ENCODE results near the gene ARHGEF2. TPM values are rescaled to one million over a fixed set of nuclear protein-coding genes. Genes with fewer than 3 reads are reported as not detected.

Gene ARHGEF2
- total and polyA plus RNA-seq, 9 of the 15 experiments (the other 6 are each of a cell fraction or from before 2014, with no cell fraction given): 7.1 to 162 (median 62.2) TPM

DNA sequence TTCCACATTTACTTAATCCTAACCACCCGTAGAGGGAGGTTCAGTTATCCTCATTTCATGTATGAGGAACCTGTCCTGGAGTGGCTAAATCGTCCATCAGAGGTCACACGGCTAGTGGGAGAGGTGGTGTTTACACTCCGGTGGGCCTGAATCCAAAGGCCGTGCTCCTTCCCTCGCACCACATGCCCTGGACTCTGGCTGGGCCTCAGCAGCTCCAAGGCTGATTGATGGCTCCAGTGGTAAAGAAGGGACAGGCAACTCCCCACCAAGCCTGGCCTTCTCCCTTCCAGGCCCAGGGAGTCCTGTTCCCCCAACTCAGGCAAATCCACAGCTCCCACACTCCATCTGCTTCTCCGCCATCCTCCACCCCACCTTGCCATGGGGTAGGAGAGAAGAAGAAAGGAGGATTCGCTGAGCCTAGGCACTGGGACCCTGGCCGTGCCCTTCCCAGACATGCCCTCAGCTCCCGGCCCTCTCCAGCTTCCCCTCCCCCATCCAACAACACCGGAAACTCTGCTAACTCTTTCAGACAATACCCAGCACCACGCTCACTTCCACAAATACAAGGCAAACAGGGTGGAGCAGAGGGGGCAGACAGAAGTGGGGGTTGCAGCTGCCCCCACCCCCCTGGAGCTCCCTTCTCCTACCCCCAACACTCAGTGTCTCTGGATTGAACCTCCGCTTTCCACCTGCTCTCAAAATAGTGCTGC, 10.9 kb downstream of the ARHGEF2 start:
- Histone ChIP-seq H3K4me2 (ENCODE audit: insufficient read depth, low read length) (no peak overlapping the region), H3K9ac (ENCODE audit: insufficient read depth in 1 of 2, low read depth in 2 of 2, low read length in 2 of 2) (peak overlapping the region in 1 of 2 experiments; percentile 17; a peak in 1 of 4 replicates), H4K20me1 (replicated peaks; ENCODE audit: control insufficient read depth, insufficient read depth, low read length) (peaks cover 11% of the 10 kb centered on the region; the same call in 1 of the 2 replicates), H3K4me1 (replicated peaks in 1 of 2; ENCODE audit: control insufficient read depth in 2 of 2, insufficient read depth in 2 of 2, low read length in 2 of 2) (peaks cover 31 to 49% of the 10 kb centered on the region in 2 experiments), H3K27ac (ENCODE audit: extremely low read depth, low read depth, low read length) (no peak overlapping the region), H3K9me3 (replicated peaks; ENCODE audit: control insufficient read depth, insufficient read depth, low read depth, low read length) (no peaks in the 10 kb centered on the region), H3K36me3 (ENCODE audit: control insufficient read depth, insufficient read depth, low read length) (peaks cover 79% of the 10 kb centered on the region; the same call in 2 of the 3 replicates), H3K4me3 (no peak overlapping the region), H3K9me1 (ENCODE audit: control insufficient read depth, insufficient read depth, low read length) (peaks cover 5% of the 10 kb centered on the region), H2AFZ (ENCODE audit: low read depth, low read length) (no peak overlapping the region), H3K79me2 (ENCODE audit: control insufficient read depth, insufficient read depth, low read length) (peaks cover 55% of the 10 kb centered on the region), H3K27me3 (ENCODE audit: control insufficient read depth in 2 of 2, insufficient read depth in 2 of 2, low read length in 2 of 2) (no peaks in the 10 kb centered on the region)
- no TSS peak for BruUV-seq (replicated peaks)
- in situ Hi-C loops (cut with MboI) (no loop called here), intact Hi-C loops (cut with micrococcal nuclease) (no loop called here)
- WGBS (ENCODE audit: insufficient coverage, low coverage, missing lambda C conversion rate): 88% methylated on average over 11 of the region's 13 CpGs
- TF ChIP-seq RBFOX2 (IDR thresholded peaks at IDR 0.05; ENCODE audit: low read depth, low read length): peak; percentile 46
- TF ChIP-seq ETV1 (tag; conservative IDR thresholded peaks at IDR 0.05; ENCODE audit: low read depth): no peak
- TF ChIP-seq POLR2G (IDR thresholded peaks at IDR 0.05; ENCODE audit: low read depth, low read length): peak; percentile 41; the same call in 1 of the 2 replicates
- TF ChIP-seq CBX5 (IDR thresholded peaks at IDR 0.05; ENCODE audit: borderline replicate concordance, low read depth): no peak
- POLR2A ChIA-PET: interaction anchor here (0.5 to 6.0 kb wide), 10 partner anchors 8 to 1230 kb away, joined by 3 to 41 read pairs (median 4); partner anchors contain the start of gene ARHGEF2
- DNase-seq (ENCODE audit: extremely low read depth in 1 of 4, low spot score in 3 of 4) (no peak), FAIRE-seq (no peak), ATAC-seq (no peak)
- CTCF ChIA-PET (ENCODE audit: low intra/inter-chr PET ratio): no interaction called here

DNA sequence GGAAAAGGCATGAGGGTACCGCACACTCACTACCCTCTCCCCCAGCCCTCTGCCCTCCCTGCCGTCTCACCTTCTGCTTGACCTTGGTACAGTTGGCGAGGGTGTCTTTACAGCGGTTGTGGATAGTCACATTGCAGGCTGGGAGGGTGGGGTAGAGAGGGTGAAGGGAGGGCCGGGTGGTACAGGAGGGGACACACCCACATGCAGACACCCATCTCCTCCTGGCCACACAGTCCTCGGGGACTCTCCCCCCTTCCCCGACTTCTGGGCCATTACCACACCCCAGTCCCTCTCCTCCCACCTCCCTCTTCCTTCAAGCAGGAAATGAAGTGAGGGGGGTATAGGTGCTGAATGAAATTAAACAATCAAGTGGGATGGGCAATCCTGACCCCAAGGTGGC, 11.6 kb downstream of the ARHGEF2 start:
- Histone ChIP-seq H3K79me2 (ENCODE audit: control insufficient read depth, insufficient read depth, low read length) (peaks cover 54% of the 10 kb centered on the region), H3K4me1 (replicated peaks in 1 of 2; ENCODE audit: control insufficient read depth in 2 of 2, insufficient read depth in 2 of 2, low read length in 2 of 2) (peaks cover 24 to 46% of the 10 kb centered on the region in 2 experiments), H3K36me3 (ENCODE audit: control insufficient read depth, insufficient read depth, low read length) (peaks cover 79% of the 10 kb centered on the region; the same call in 2 of the 3 replicates), H3K9me3 (replicated peaks; ENCODE audit: control insufficient read depth, insufficient read depth, low read depth, low read length) (no peaks in the 10 kb centered on the region), H3K4me3 (no peak overlapping the region), H3K27me3 (ENCODE audit: control insufficient read depth in 2 of 2, insufficient read depth in 2 of 2, low read length in 2 of 2) (no peaks in the 10 kb centered on the region), H3K9me1 (ENCODE audit: control insufficient read depth, insufficient read depth, low read length) (peaks cover 5% of the 10 kb centered on the region), H3K4me2 (ENCODE audit: insufficient read depth, low read length) (no peak overlapping the region), H3K9ac (ENCODE audit: insufficient read depth in 1 of 2, low read depth in 2 of 2, low read length in 2 of 2) (no peak overlapping the region), H3K27ac (ENCODE audit: extremely low read depth, low read depth, low read length) (no peak overlapping the region), H4K20me1 (replicated peaks; ENCODE audit: control insufficient read depth, insufficient read depth, low read length) (peaks cover 12% of the 10 kb centered on the region; the same call in 1 of the 2 replicates), H2AFZ (ENCODE audit: low read depth, low read length) (no peak overlapping the region)
- in situ Hi-C loops (cut with MboI): no loop called here
- intact Hi-C loops (cut with micrococcal nuclease): no loop called here
- no TSS peak for BruUV-seq (replicated peaks)
- FAIRE-seq (no peak), DNase-seq (ENCODE audit: extremely low read depth in 1 of 4, low spot score in 3 of 4) (no peak), ATAC-seq (no peak)
- WGBS (ENCODE audit: insufficient coverage, low coverage, missing lambda C conversion rate): 65% methylated on average over 2 of the region's 7 CpGs
- ChIA-PET CTCF (ENCODE audit: low intra/inter-chr PET ratio) (interaction anchor here (1.2 kb wide), 1 partner anchor 87 kb away, joined by 4 read pairs; the partner anchor contains the start of gene UBQLN4), POLR2A (interaction anchor here (0.6 to 6.0 kb wide), 6 partner anchors 11 to 77 kb away, joined by 3 to 41 read pairs (median 4); partner anchors contain the start of gene ARHGEF2)
- TF ChIP-seq ZNF12 (CRISPR knock-in tag; IDR thresholded peaks at IDR 0.05): no peak
- no peak for TF ChIP-seq MBD2 (IDR thresholded peaks at IDR 0.05; ENCODE audit: borderline replicate concordance, low read depth)
- TF ChIP-seq KAT8 (IDR thresholded peaks at IDR 0.05; ENCODE audit: low read depth): no peak
- no peak for TF ChIP-seq ZNF644 (tag; IDR thresholded peaks at IDR 0.05; ENCODE audit: low read depth)
- no peak for TF ChIP-seq RNF2 (IDR thresholded peaks at IDR 0.05)
- TF ChIP-seq KAT7 (CRISPR knock-in tag; IDR thresholded peaks at IDR 0.05; ENCODE audit: borderline replicate concordance): no peak
- TF ChIP-seq CBFA2T2 (conservative IDR thresholded peaks at IDR 0.05): no peak
- no peak for TF ChIP-seq SMARCB1 (IDR thresholded peaks at IDR 0.05; ENCODE audit: insufficient read length, low read depth)
- TF ChIP-seq, protein P1, sequence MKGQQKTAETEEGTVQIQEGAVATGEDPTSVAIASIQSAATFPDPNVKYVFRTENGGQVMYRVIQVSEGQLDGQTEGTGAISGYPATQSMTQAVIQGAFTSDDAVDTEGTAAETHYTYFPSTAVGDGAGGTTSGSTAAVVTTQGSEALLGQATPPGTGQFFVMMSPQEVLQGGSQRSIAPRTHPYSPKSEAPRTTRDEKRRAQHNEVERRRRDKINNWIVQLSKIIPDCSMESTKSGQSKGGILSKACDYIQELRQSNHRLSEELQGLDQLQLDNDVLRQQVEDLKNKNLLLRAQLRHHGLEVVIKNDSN (CRISPR knock-in tag; IDR thresholded peaks at IDR 0.05): no peak
- no peak for TF ChIP-seq CXXC5 (CRISPR knock-in tag; IDR thresholded peaks at IDR 0.05)
- no peak for TF ChIP-seq XRCC5 (IDR thresholded peaks at IDR 0.05; ENCODE audit: low read depth, low read length)
- no peak for TF ChIP-seq ZEB2 (IDR thresholded peaks at IDR 0.05)

Measured in K562 (cell line).